AG04449 (cell line): ENCODE results near the gene KRT1.

Experiments used
- CTCF ChIA-PET: fragments of 350-600 bp; formaldehyde crosslinking; extraction: SDS; loops from one replicate; lab custom pipeline; 2021; ENCODE audit warnings: antibody characterized with exemption; lab: Yijun Ruan, JAX
- POLR2A ChIA-PET: fragments of 400-600, 350-600 bp; formaldehyde crosslinking; extraction: SDS; loops from one replicate; lab custom pipeline; 2020; ENCODE audit warnings: antibody characterized with exemption, inconsistent platforms; lab: Yijun Ruan, JAX
- DNase-seq: peaks from one replicate; pipeline ENCODE4 v3.0.0-alpha.2; 2010; ENCODE audit warnings: low read depth, low spot score
- H3K4me3 ChIP-seq: 2 replicates; pipeline ENCODE4 v1.5.1; 2011; ENCODE audit warnings: low read depth, mild to moderate bottlenecking, control low read depth, low read length
- TF ChIP-seq, protein P1 (sequence below): IDR thresholded peaks from one replicate; pipeline ENCODE4 v1.5.1; 2011; ENCODE audit warnings: mild to moderate bottlenecking, moderate library complexity, low read length, control low read depth, inconsistent platforms; ENCODE audit not compliant: insufficient read depth; ENCODE audit errors: missing control alignments

The KRT1 gene

DNA sequence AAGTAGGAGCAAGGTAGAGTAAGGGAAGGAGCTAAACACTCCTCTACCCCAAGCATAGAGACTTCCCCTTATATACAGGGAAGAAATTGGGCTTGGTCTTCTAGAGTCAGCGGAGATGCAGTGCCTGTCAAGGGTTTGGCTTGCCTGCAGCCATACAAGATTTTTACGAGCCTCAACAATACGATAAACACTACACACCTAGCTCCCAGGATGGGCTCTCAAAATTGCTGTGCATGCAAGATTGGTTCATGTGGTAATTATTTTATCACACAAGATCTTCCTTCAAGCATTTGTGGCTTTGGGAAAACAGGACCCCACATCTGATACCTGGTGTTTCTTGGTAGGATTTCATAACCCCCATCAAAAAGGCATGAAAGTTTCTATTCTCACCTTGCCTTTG lies at the start of gene KRT1:
Gene KRT1 (minus strand): TSS at position 45 of the 400 bp plus-strand sequence. CDS start 59 bp downstream, outside the sequence.
- CTCF ChIA-PET, result interaction anchor here (1.1 kb wide), 1 partner anchor 191 kb away, joined by 3 read pairs; no protein-coding TSS in a partner anchor

DNA sequence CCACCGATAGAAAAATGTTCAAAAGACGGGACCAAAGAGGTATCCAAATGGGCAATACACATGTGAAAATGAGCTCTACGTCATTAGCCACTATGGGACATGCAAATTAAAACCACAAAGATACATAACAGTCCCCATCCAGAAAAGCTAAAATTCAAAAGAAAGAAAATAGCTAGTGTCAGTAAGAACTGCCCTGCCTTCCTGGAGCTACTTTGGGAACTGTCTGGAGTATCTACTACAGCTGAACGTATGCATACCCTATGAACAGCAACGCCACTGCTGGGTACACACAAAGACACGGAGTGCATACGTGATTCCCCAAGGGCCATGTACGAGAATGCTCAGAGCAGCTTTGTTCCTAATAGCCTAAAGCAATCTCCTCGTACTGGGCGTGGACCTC lies 48.9 kb upstream of the KRT1 start:
- ChIA-PET CTCF (no interaction called here), POLR2A (no interaction called here)
- TF ChIP-seq, protein P1, sequence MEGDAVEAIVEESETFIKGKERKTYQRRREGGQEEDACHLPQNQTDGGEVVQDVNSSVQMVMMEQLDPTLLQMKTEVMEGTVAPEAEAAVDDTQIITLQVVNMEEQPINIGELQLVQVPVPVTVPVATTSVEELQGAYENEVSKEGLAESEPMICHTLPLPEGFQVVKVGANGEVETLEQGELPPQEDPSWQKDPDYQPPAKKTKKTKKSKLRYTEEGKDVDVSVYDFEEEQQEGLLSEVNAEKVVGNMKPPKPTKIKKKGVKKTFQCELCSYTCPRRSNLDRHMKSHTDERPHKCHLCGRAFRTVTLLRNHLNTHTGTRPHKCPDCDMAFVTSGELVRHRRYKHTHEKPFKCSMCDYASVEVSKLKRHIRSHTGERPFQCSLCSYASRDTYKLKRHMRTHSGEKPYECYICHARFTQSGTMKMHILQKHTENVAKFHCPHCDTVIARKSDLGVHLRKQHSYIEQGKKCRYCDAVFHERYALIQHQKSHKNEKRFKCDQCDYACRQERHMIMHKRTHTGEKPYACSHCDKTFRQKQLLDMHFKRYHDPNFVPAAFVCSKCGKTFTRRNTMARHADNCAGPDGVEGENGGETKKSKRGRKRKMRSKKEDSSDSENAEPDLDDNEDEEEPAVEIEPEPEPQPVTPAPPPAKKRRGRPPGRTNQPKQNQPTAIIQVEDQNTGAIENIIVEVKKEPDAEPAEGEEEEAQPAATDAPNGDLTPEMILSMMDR, result no peak
- H3K4me3 ChIP-seq, result no peak overlapping the region
- no peak for DNase-seq

More for the DNA sequence above, at the start of gene KRT1:
- H3K4me3 ChIP-seq, result no peak within 1 kb of the TSS
- DNase-seq, result no peak
- TF ChIP-seq, protein P1, result no peak
- POLR2A ChIA-PET, result no interaction called here

DNA sequence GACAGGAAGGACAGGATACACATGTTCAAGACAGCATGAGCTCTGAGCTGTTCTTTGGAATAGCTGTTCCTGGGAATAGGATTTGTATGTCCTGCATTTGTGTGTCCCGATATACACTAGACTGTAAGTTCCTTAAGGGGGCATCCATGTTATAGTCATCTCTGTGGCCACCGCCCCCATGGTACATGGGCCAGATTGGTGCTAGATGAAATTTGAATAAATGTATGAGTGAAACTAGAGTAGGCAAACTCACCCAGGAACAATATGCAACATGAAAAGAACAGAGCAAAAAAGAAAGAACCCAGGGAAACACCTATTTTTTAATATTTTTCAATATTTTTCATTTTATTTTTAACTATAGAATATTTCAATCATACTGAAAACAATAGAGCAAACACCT lies 48.2 kb upstream of the KRT1 start:
- DNase-seq, result no peak
- no peak overlapping the region for H3K4me3 ChIP-seq
- CTCF ChIA-PET, result no interaction called here
- POLR2A ChIA-PET, result no interaction called here
- TF ChIP-seq, protein P1, result no peak

DNA sequence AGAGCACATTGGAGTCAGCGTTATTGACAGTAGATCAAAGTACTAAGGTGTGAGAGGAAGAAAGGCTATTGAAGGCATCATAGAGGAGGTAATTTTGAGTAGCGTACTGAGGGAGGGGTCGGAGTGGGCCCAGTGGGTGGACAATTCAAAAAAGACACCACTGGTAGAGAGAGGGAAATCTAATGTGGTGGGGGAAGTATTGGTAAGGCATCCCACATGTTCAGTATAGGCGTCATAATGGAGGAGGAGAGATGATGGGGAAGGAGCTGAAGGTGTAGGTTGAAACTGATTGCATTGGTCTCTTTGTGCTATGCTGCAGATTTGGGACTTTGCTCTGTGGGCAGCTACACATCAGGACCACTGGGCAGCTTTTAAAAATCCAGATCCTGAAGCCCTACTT lies 46.8 kb upstream of the KRT1 start:
- no peak for DNase-seq

DNA sequence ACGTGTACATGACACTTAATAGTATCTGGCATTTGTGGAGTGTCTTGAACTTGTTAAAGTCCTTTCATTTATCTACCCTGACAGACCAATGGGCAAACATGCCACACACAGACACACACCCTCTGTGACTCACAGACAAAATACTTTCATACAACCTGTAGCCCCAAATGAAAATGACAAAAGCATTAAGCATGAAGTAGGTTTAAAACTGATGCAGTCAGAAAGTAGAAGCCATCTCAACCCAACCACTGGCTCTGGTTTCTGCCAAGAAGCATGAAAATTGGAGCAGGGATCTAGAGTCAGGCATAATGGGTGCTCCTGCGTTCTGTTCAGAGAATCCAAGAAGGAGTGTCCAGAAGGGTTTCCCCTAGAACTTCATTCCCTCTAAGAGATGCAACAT lies 46.2 kb upstream of the KRT1 start:
- ChIA-PET CTCF (no interaction called here), POLR2A (no interaction called here)
- no peak overlapping the region for H3K4me3 ChIP-seq
- TF ChIP-seq, protein P1, result no peak
- no peak for DNase-seq

More for the DNA sequence above, 46.8 kb upstream of the KRT1 start:
- CTCF ChIA-PET, result no interaction called here
- TF ChIP-seq, protein P1, result no peak
- POLR2A ChIA-PET, result no interaction called here
- H3K4me3 ChIP-seq, result no peak overlapping the region

DNA sequence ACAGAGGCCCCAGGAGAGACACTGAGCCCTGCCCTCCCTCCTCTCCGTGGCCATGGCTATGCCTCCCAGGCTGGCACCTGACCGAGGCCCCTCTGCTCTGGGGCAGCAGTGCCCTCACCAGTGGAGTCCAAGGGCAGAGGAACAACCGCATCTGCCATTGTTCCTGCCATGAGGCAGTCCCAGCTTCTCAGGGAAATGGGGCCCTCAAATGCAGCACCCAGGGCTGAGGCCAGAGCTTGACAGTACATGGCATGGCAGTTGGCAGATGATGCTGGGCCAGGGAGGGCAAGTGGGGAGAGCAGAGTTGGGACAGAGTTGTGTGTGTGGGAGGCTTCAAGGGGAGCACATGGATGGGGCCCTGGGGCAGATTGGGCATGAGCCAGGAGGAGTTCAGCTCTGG lies 44.2 kb upstream of the KRT1 start:
- TF ChIP-seq, protein P1, result no peak

More for the DNA sequence above, 44.2 kb upstream of the KRT1 start:
- no peak for DNase-seq
- CTCF ChIA-PET, result interaction anchor here (1.7 kb wide), 1 partner anchor 147 kb away, joined by 5 read pairs; no protein-coding TSS in a partner anchor
- H3K4me3 ChIP-seq, result no peak overlapping the region
- POLR2A ChIA-PET, result no interaction called here
